K562 (cell line): ENCODE data around the gene ZNF24. TPM values are rescaled to one million over a fixed set of nuclear protein-coding genes. Genes with fewer than 3 reads are reported as not detected.

Experiments used
- ATAC-seq: fragments of 200-7000 bp; cut with Tn5 transposase; 3 replicates; pipeline ENCODE4 v1.9.1; 2020; ENCODE audit warnings: moderate library complexity
- BruUV-seq: library from RNA; stranded (reverse); fragments of 400-500 nt; replicated peaks from 2 replicates; lab custom pipeline; 2021; lab: Mats Ljungman, UMichigan
- CTCF ChIA-PET: fragments of 300-600 bp; formaldehyde crosslinking; extraction: SDS; loops from one replicate; lab custom pipeline; 2021; ENCODE audit warnings: low intra/inter-chr PET ratio; lab: Yijun Ruan, JAX
- POLR2A ChIA-PET: fragments of 300-600, 350-650 bp; sonication (Branson Sonifier 250); formaldehyde crosslinking; extraction: SDS; loops from one replicate; lab custom pipeline; 2021; ENCODE audit warnings: antibody characterized with exemption, inconsistent platforms; lab: Yijun Ruan, JAX
- DNase-seq, 4 experiments: peaks; one replicate each; pipeline versions ENCODE4 v3.0.0 to v3.0.0-alpha.2; 2011 to 2018; ENCODE audit warnings: low spot score in 3 of 4, mixed read lengths in 3 of 4; ENCODE audit errors: extremely low read depth in 1 of 4
- FAIRE-seq: peaks from 2 replicates; lab custom pipeline; 2011; peaks lifted over from hg19 to GRCh38; lab: Jason Lieb, UNC
- H2AFZ ChIP-seq: 2 replicates; pipeline ENCODE4 v1.6.0; 2011; ENCODE audit warnings: low read depth, low read length, control low read depth, inconsistent platforms
- H3K27ac ChIP-seq: fragments of 200-600 bp; 3 replicates; pipeline ENCODE4 v1.8.0; 2011; ENCODE audit warnings: low read depth, mild to moderate bottlenecking, control low read depth, inconsistent platforms, low read length, moderate library complexity, mixed read lengths; ENCODE audit errors: extremely low read depth
- H3K27me3 ChIP-seq, 2 experiments: fragments of 300-600 bp in 1 of 2; 2 replicates in 1 of 2; 3 replicates in 1 of 2; pipeline versions ENCODE4 v1.6.0 to v1.8.0; 2011; ENCODE audit warnings: inconsistent platforms in 2 of 2, low read length in 2 of 2, mild to moderate bottlenecking in 1 of 2, mixed read lengths in 1 of 2, moderate library complexity in 1 of 2; ENCODE audit not compliant: control insufficient read depth in 2 of 2, insufficient read depth in 2 of 2
- H3K36me3 ChIP-seq: fragments of 300-600 bp; 3 replicates; pipeline ENCODE4 v1.8.0; 2011; ENCODE audit warnings: mild to moderate bottlenecking, low read length, inconsistent platforms; ENCODE audit not compliant: control insufficient read depth, insufficient read depth
- H3K4me1 ChIP-seq, 2 experiments: fragments of 200-600 bp in 1 of 2; replicated peaks in 1 of 2; 2 replicates in 1 of 2; 3 replicates in 1 of 2; pipeline versions ENCODE4 v1.5.1 to v1.8.0; 2011; ENCODE audit warnings: inconsistent platforms in 2 of 2, low read length in 2 of 2, mild to moderate bottlenecking in 1 of 2, mixed read lengths in 1 of 2, moderate library complexity in 1 of 2; ENCODE audit not compliant: control insufficient read depth in 2 of 2, insufficient read depth in 2 of 2
- H3K4me2 ChIP-seq: 2 replicates; pipeline ENCODE4 v1.6.1; 2011; ENCODE audit warnings: low read length, control low read depth, inconsistent platforms, mixed read lengths; ENCODE audit not compliant: insufficient read depth
- H3K4me3 ChIP-seq: fragments of 200-600 bp; sonication (generic), shearing (Covaris generic); 2 replicates; pipeline ENCODE4 v1.5.1; 2016; ENCODE audit warnings: control low read depth, inconsistent platforms
- H3K79me2 ChIP-seq: fragments of 200-600 bp; 3 replicates; pipeline ENCODE4 v1.8.0; 2011; ENCODE audit warnings: low read length, inconsistent platforms; ENCODE audit not compliant: control insufficient read depth, insufficient read depth
- H3K9ac ChIP-seq, 2 experiments: 2 replicates each; pipeline versions ENCODE4 v1.6.0 to v1.6.1; 2011; ENCODE audit warnings: low read depth in 2 of 2, low read length in 2 of 2, control low read depth in 1 of 2, inconsistent platforms in 1 of 2, mild to moderate bottlenecking in 1 of 2, mixed read lengths in 1 of 2; ENCODE audit not compliant: insufficient read depth in 1 of 2
- H3K9me1 ChIP-seq: one replicate; pipeline ENCODE4 v1.6.0; 2011; ENCODE audit warnings: inconsistent platforms, mild to moderate bottlenecking, low read length, moderate library complexity; ENCODE audit not compliant: control insufficient read depth, insufficient read depth
- H3K9me3 ChIP-seq: replicated peaks from 2 replicates; pipeline ENCODE4 v1.5.1; 2011; ENCODE audit warnings: low read depth, low read length, inconsistent platforms; ENCODE audit not compliant: control insufficient read depth, insufficient read depth
- H4K20me1 ChIP-seq: replicated peaks from 2 replicates; pipeline ENCODE4 v1.6.1; 2011; ENCODE audit warnings: low read length, inconsistent platforms, mixed read lengths; ENCODE audit not compliant: control insufficient read depth, insufficient read depth
- BCL6 ChIP-seq: fragments of 250-450 bp; sonication (Bioruptor Pico); IDR thresholded peaks from 2 replicates; pipeline ENCODE4 v1.4.0; 2020
- CHD4 ChIP-seq: fragments of 200-600 bp; sonication (generic); IDR thresholded peaks from 3 replicates; pipeline ENCODE4 v1.6.1; 2012; ENCODE audit warnings: low read depth, mild to moderate bottlenecking, mixed read lengths, low read length, inconsistent platforms; ENCODE audit not compliant: insufficient read depth, insufficient replicate concordance, poor library complexity, severe bottlenecking
- DACH1 ChIP-seq: fragments of 450-650 bp; IDR thresholded peaks from 2 replicates; pipeline ENCODE4 v1.6.1; 2018; ENCODE audit not compliant: partially characterized antibody
- EZH2 ChIP-seq: IDR thresholded peaks from 2 replicates; pipeline ENCODE4 v1.6.1; 2012; ENCODE audit warnings: low read depth, mild to moderate bottlenecking, inconsistent platforms, low read length, borderline replicate concordance
- HCFC1 ChIP-seq: IDR thresholded peaks from 2 replicates; pipeline ENCODE4 v1.6.1; 2012; ENCODE audit warnings: low read depth, low read length, improper control_type of control experiment
- MEIS2 ChIP-seq: fragments of 450-650 bp; IDR thresholded peaks from 2 replicates; pipeline ENCODE4 v1.6.1; 2014; ENCODE audit warnings: mild to moderate bottlenecking; ENCODE audit not compliant: partially characterized antibody
- NRF1 ChIP-seq, 2 experiments: fragments of 450-650 bp; IDR thresholded peaks in 1 of 2; conservative IDR thresholded peaks in 1 of 2; 2 replicates each; pipeline ENCODE4 v1.6.1; 2014; ENCODE audit warnings: mild to moderate bottlenecking in 2 of 2
- RAD21 ChIP-seq, 2 experiments: fragments of 250-450 bp in 1 of 2; fragments of 450-650 bp in 1 of 2; sonication (Bioruptor Pico) in 1 of 2; formaldehyde crosslinking in 1 of 2; IDR thresholded peaks in 1 of 2; conservative IDR thresholded peaks in 1 of 2; 2 replicates each; pipeline versions ENCODE4 v1.4.0 to v1.8.0; 2020 to 2022; ENCODE audit warnings: mild to moderate bottlenecking in 2 of 2, moderate library complexity in 1 of 2
- SNRNP70 ChIP-seq: fragments of 200-400 bp; formaldehyde crosslinking; optimal IDR thresholded peaks from 2 replicates; pipeline ENCODE3; 2017; ENCODE audit warnings: low read depth, low read length
- U2AF1 ChIP-seq: fragments of 200-400 bp; formaldehyde crosslinking; optimal IDR thresholded peaks from 2 replicates; pipeline ENCODE3; 2017; ENCODE audit warnings: mild to moderate bottlenecking, low read depth, low read length, moderate library complexity
- ZNF589 ChIP-seq: fragments of 200-800 bp; sonication (Bioruptor generic); IDR thresholded peaks from 2 replicates; pipeline ENCODE4 v1.6.1; 2016; ENCODE audit warnings: low read depth, missing genetic modification characterization, missing compliant biosample characterization
- WGBS: fragments of 100-300 bp; shearing (Covaris generic); methylation state at CpG from one replicate; pipeline ENCODE4 v1.1.6; 2016; ENCODE audit warnings: low coverage, mixed read lengths; ENCODE audit not compliant: insufficient coverage; ENCODE audit errors: missing lambda C conversion rate; 5-methylcytosine and 5-hydroxymethylcytosine counted together
- in situ Hi-C: fragments of 300-500 bp; cut with MboI; formaldehyde crosslinking; loops from 4 replicates; pipeline ENCODE4 v1.15.0; 2018; ENCODE audit warnings: inconsistent platforms, mixed read lengths
- intact Hi-C: fragments of 100-400 bp; cut with micrococcal nuclease; formaldehyde crosslinking; loops from 2 replicates; pipeline ENCODE4 v1.14.2; 2022
- polyA plus RNA-seq, 8 experiments: library from polyadenylated mRNA; depleted of rRNA in 4 of 8; stranded (reverse) in 5 of 8; unstranded in 3 of 8; fragments of >200 nt; fragmentation: Nextera tagmentation in 2 of 8; fragmentation: Illumina TruSeq in 1 of 8; extraction: Ambion mirVana in 2 of 8; extraction: Trizol in 1 of 8; gene quantifications; 2 replicates each; pipeline versions ENCODE4 v1.2.1 to v1.2.3, GENCODE V29; 2011 to 2014; ENCODE audit warnings: inconsistent platforms in 1 of 8, missing spikeins in 1 of 8
- total RNA-seq, 7 experiments: library from RNA; depleted of rRNA in 6 of 7; stranded (reverse); fragments of >200 nt in 6 of 7; fragmentation: Illumina TruSeq in 2 of 7; extraction: Trizol in 2 of 7; gene quantifications; 2 replicates each; pipeline versions ENCODE4 v1.2.1 to v1.2.3, GENCODE V29; 2011 to 2021; ENCODE audit warnings: low replicate concordance in 1 of 7
- TF ChIP-seq, protein P1 (sequence below): sonication (generic); formaldehyde crosslinking; IDR thresholded peaks from 2 replicates; pipeline ENCODE4 v1.8.1; 2022; ENCODE audit warnings: missing genetic modification reagents
- TF ChIP-seq, protein P2 (sequence below): sonication (generic); formaldehyde crosslinking; IDR thresholded peaks from 2 replicates; pipeline ENCODE4 v1.8.0; 2023; ENCODE audit warnings: mild to moderate bottlenecking, missing genetic modification reagents
- TF ChIP-seq, protein P3 (sequence below), 3 experiments: IDR thresholded peaks in 2 of 3; conservative IDR thresholded peaks in 1 of 3; 2 replicates each; pipeline ENCODE4 v1.5.1; 2011 to 2012; ENCODE audit warnings: low read length in 3 of 3, mild to moderate bottlenecking in 3 of 3, control low read depth in 2 of 3, improper control_type of control experiment in 1 of 3, inconsistent platforms in 1 of 3, low read depth in 1 of 3, mixed read lengths in 1 of 3, moderate library complexity in 1 of 3; ENCODE audit not compliant: insufficient read depth in 2 of 3

The ZNF24 gene
- total and polyA plus RNA-seq, 9 of the 15 experiments (the other 6 are each of a cell fraction or from before 2014, with no cell fraction given) = 35.7 to 72.8 (median 54.1) TPM

DNA sequence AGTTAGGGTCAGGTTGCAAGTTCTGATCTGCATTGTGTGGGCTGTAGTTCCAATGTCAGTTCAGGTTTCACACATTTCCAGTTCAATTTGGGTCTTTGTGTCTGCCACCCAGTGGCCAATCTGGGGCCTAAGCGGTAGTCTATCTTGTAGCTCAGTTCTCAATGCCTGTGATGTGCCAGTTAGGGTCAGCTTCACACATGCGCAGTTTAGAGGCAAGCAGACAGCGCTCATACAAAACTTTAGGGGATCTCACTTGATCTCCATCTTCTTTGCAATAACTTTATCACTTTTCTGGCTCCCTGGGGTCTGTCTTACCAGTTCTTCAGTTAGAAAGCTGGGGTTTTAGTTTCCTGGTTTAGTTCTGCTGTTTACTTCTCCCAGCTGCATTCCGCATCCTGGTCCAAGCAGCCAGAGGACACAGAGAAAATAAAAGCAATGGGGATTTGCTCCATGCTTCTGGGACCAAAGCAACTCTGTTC is 11.0 kb upstream of the ZNF24 start:
- no peaks in the 10 kb centered on the region; a peak in 1 of 5 replicates for H3K4me1 ChIP-seq
- POLR2A ChIA-PET = interaction anchor here (1.0 kb wide), 2 partner anchors 10 to 37 kb away, joined by 3 to 6 read pairs; no protein-coding TSS in a partner anchor
- H3K9me1 ChIP-seq = no peaks in the 10 kb centered on the region
- BruUV-seq = no TSS peak
- H3K9me3 ChIP-seq = no peaks in the 10 kb centered on the region; the same call in 1 of the 2 replicates
- FAIRE-seq (peak; percentile 55), ATAC-seq (peak; percentile 96), DNase-seq (peak in 3 of 4 experiments; percentile 32 to 64 (median 52))
- H3K4me2 ChIP-seq = no peak overlapping the region
- H3K36me3 ChIP-seq = no peaks in the 10 kb centered on the region
- H3K4me3 ChIP-seq = no peak overlapping the region
- 29% methylated on average over 4 of the region's 4 CpGs for whole genome bisulfite sequencing
- no peaks in the 10 kb centered on the region for H3K27me3 ChIP-seq
- H4K20me1 ChIP-seq = no peaks in the 10 kb centered on the region
- intact Hi-C loops (loop anchor here (1.0 kb wide), 1 partner anchor 124 kb away; no protein-coding TSS in a partner anchor), in situ Hi-C loops (no loop called here)
- no peak overlapping the region for H3K9ac ChIP-seq
- H2AFZ ChIP-seq = peak overlapping the region; percentile 25; the same call in 1 of the 2 replicates
- H3K79me2 ChIP-seq = no peaks in the 10 kb centered on the region
- H3K27ac ChIP-seq = no peak overlapping the region
- CTCF ChIA-PET = interaction anchor here (0.6 kb wide), 1 partner anchor 975 kb away, joined by 3 read pairs; no protein-coding TSS in a partner anchor
- TF ChIP-seq EZH2 = no peak
- TF ChIP-seq SNRNP70 = no peak
- TF ChIP-seq NRF1 (conservative IDR thresholded peaks at IDR 0.05 in 1 of 2, IDR thresholded peaks at IDR 0.05 in 1 of 2) = peak; percentile 75 to 79
- TF ChIP-seq HCFC1 = no peak
- TF ChIP-seq ZNF589 = no peak
- TF ChIP-seq DACH1 = no peak
- no peak for TF ChIP-seq U2AF1
- TF ChIP-seq, protein P1, sequence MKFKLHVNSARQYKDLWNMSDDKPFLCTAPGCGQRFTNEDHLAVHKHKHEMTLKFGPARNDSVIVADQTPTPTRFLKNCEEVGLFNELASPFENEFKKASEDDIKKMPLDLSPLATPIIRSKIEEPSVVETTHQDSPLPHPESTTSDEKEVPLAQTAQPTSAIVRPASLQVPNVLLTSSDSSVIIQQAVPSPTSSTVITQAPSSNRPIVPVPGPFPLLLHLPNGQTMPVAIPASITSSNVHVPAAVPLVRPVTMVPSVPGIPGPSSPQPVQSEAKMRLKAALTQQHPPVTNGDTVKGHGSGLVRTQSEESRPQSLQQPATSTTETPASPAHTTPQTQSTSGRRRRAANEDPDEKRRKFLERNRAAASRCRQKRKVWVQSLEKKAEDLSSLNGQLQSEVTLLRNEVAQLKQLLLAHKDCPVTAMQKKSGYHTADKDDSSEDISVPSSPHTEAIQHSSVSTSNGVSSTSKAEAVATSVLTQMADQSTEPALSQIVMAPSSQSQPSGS (CRISPR knock-in tag) = no peak
- TF ChIP-seq, protein P2, sequence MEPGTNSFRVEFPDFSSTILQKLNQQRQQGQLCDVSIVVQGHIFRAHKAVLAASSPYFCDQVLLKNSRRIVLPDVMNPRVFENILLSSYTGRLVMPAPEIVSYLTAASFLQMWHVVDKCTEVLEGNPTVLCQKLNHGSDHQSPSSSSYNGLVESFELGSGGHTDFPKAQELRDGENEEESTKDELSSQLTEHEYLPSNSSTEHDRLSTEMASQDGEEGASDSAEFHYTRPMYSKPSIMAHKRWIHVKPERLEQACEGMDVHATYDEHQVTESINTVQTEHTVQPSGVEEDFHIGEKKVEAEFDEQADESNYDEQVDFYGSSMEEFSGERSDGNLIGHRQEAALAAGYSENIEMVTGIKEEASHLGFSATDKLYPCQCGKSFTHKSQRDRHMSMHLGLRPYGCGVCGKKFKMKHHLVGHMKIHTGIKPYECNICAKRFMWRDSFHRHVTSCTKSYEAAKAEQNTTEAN (CRISPR knock-in tag) = no peak
- TF ChIP-seq MEIS2 = no peak
- no peak for TF ChIP-seq BCL6 (CRISPR knock-in tag)
- peak; percentile 47 to 63; a peak in 3 of 4 replicates for TF ChIP-seq RAD21 (CRISPR knock-in tag; conservative IDR thresholded peaks at IDR 0.05 in 1 of 2, IDR thresholded peaks at IDR 0.05 in 1 of 2)
- TF ChIP-seq, protein P3, sequence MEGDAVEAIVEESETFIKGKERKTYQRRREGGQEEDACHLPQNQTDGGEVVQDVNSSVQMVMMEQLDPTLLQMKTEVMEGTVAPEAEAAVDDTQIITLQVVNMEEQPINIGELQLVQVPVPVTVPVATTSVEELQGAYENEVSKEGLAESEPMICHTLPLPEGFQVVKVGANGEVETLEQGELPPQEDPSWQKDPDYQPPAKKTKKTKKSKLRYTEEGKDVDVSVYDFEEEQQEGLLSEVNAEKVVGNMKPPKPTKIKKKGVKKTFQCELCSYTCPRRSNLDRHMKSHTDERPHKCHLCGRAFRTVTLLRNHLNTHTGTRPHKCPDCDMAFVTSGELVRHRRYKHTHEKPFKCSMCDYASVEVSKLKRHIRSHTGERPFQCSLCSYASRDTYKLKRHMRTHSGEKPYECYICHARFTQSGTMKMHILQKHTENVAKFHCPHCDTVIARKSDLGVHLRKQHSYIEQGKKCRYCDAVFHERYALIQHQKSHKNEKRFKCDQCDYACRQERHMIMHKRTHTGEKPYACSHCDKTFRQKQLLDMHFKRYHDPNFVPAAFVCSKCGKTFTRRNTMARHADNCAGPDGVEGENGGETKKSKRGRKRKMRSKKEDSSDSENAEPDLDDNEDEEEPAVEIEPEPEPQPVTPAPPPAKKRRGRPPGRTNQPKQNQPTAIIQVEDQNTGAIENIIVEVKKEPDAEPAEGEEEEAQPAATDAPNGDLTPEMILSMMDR (IDR thresholded peaks at IDR 0.05 in 2 of 3, conservative IDR thresholded peaks at IDR 0.05 in 1 of 3; ENCODE audit: insufficient read depth in 2 of 3, low read depth in 1 of 3, low read length in 3 of 3) = peak; percentile 54 to 66 (median 57)
- no peak for TF ChIP-seq CHD4
